DND-41 (cell line): Measurements from ENCODE around the gene CACNA1H.

Source experiments
- ATAC-seq: fragments of 200-7000 bp; cut with Tn5 transposase; 3 replicates; pipeline ENCODE4 v1.9.1; 2021; ENCODE audit warnings: low read depth; ENCODE audit not compliant: insufficient read depth
- DNase-seq: peaks from one replicate; pipeline ENCODE4 v3.0.0-alpha.2; 2020
- H2AFZ ChIP-seq: 2 replicates; pipeline ENCODE4 v1.6.0; 2012; ENCODE audit warnings: low read depth, low read length
- H3K27ac ChIP-seq: 2 replicates; pipeline ENCODE4 v1.5.1; 2012; ENCODE audit warnings: low read length, inconsistent platforms
- H3K27me3 ChIP-seq: fragments of 200-600 bp; sonication (generic); 2 replicates; pipeline ENCODE4 v1.6.0; 2012; ENCODE audit warnings: low read length, mild to moderate bottlenecking, inconsistent platforms; ENCODE audit not compliant: insufficient read depth, poor library complexity
- H3K36me3 ChIP-seq: 2 replicates; pipeline ENCODE4 v1.5.1; 2012; ENCODE audit warnings: low read length, inconsistent platforms; ENCODE audit not compliant: insufficient read depth
- H3K4me1 ChIP-seq: 2 replicates; pipeline ENCODE4 v1.5.1; 2012; ENCODE audit warnings: mild to moderate bottlenecking, low read length; ENCODE audit not compliant: insufficient read depth
- H3K4me2 ChIP-seq: 2 replicates; pipeline ENCODE4 v1.6.0; 2012; ENCODE audit warnings: mild to moderate bottlenecking, moderate library complexity, low read length, inconsistent platforms; ENCODE audit not compliant: insufficient read depth
- H3K4me3 ChIP-seq, 2 experiments: fragments of 200-600 bp in 1 of 2; shearing (Covaris generic) in 1 of 2; 2 replicates each; pipeline ENCODE4 v1.5.1; 2012 to 2016; ENCODE audit warnings: inconsistent platforms in 2 of 2, low read length in 2 of 2, mild to moderate bottlenecking in 2 of 2, low read depth in 1 of 2, moderate library complexity in 1 of 2
- H3K79me2 ChIP-seq: 2 replicates; pipeline ENCODE4 v1.6.0; 2012; ENCODE audit warnings: low read length, inconsistent platforms; ENCODE audit not compliant: insufficient read depth
- H3K9ac ChIP-seq: 2 replicates; pipeline ENCODE4 v1.6.0; 2012; ENCODE audit warnings: low read depth, mild to moderate bottlenecking, inconsistent platforms, low read length, moderate library complexity
- H3K9me3 ChIP-seq: 2 replicates; pipeline ENCODE4 v1.5.1; 2012; ENCODE audit warnings: low read length, moderate library complexity, mild to moderate bottlenecking, inconsistent platforms; ENCODE audit not compliant: insufficient read depth, severe bottlenecking
- H4K20me1 ChIP-seq: 2 replicates; pipeline ENCODE4 v1.6.0; 2012; ENCODE audit warnings: low read length; ENCODE audit not compliant: insufficient read depth
- EZH2 ChIP-seq: IDR thresholded peaks from 3 replicates; pipeline ENCODE4 v1.6.1; 2012; ENCODE audit warnings: borderline replicate concordance, low read depth, mild to moderate bottlenecking, moderate library complexity, low read length, inconsistent platforms; ENCODE audit not compliant: severe bottlenecking
- TF ChIP-seq, protein P1 (sequence below): IDR thresholded peaks from 2 replicates; pipeline ENCODE4 v1.5.1; 2012; ENCODE audit warnings: borderline replicate concordance, low read length, moderate library complexity, mild to moderate bottlenecking; ENCODE audit not compliant: poor library complexity, severe bottlenecking; ENCODE audit errors: extremely low read depth

The CACNA1H gene

DNA sequence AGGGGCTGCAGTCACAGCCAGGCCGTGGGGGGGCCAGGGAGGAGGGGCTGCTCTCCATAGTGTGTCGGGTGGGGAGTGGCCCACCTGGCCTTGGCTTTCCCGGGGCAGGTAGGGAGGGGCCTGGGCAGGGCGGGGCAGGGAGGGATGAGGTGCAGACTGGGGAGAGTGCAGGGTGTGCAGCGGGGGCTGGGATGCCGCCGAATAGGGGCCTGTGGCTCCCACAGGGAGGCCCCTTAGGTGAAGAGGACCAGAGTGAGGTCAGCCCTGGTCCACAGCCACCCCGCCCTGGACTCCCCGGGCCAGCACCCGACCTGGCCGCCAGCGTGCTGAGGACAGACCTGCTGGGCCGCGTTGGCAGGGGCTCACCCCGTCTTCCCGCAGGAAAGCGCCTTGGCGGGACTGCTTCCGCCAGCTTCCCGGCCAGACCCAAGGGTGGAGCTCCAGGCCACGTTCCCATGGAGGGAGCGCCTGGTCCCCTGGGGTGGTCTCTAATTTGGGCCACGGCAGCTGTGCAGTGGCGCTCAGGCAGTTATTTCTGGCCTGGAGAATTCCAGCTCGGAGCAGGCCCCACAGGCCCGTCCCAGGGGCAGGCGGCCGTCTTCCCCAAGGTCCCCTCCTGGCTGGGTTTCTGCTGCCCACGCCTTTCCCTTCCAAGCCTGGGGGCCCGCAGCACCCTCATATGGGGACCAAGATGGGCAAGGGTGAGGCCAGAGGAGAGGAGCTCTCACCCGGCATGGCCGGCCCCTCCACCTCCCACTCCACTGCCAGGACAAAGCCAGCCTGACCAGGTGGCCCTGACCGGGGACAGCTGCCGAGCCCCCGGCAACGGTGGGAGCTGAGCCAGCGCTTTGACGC is 27.9 kb downstream of the CACNA1H start:
- H3K27me3 ChIP-seq, result no peaks in the 10 kb centered on the region
- no peak for ATAC-seq
- DNase-seq, result no peak
- no peak overlapping the region for H3K4me3 ChIP-seq
- H3K36me3 ChIP-seq, result no peaks in the 10 kb centered on the region
- peaks cover 11% of the 10 kb centered on the region; the same call in 1 of the 2 replicates for H4K20me1 ChIP-seq
- H3K9me3 ChIP-seq, result no peaks in the 10 kb centered on the region
- no peak overlapping the region for H3K4me2 ChIP-seq
- no peak overlapping the region for H3K9ac ChIP-seq
- no peak for TF ChIP-seq EZH2
- TF ChIP-seq, protein P1, sequence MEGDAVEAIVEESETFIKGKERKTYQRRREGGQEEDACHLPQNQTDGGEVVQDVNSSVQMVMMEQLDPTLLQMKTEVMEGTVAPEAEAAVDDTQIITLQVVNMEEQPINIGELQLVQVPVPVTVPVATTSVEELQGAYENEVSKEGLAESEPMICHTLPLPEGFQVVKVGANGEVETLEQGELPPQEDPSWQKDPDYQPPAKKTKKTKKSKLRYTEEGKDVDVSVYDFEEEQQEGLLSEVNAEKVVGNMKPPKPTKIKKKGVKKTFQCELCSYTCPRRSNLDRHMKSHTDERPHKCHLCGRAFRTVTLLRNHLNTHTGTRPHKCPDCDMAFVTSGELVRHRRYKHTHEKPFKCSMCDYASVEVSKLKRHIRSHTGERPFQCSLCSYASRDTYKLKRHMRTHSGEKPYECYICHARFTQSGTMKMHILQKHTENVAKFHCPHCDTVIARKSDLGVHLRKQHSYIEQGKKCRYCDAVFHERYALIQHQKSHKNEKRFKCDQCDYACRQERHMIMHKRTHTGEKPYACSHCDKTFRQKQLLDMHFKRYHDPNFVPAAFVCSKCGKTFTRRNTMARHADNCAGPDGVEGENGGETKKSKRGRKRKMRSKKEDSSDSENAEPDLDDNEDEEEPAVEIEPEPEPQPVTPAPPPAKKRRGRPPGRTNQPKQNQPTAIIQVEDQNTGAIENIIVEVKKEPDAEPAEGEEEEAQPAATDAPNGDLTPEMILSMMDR, result no peak
- H3K79me2 ChIP-seq, result no peaks in the 10 kb centered on the region
- no peaks in the 10 kb centered on the region for H3K4me1 ChIP-seq
- H3K27ac ChIP-seq, result no peak overlapping the region
- H2AFZ ChIP-seq, result no peak overlapping the region

DNA sequence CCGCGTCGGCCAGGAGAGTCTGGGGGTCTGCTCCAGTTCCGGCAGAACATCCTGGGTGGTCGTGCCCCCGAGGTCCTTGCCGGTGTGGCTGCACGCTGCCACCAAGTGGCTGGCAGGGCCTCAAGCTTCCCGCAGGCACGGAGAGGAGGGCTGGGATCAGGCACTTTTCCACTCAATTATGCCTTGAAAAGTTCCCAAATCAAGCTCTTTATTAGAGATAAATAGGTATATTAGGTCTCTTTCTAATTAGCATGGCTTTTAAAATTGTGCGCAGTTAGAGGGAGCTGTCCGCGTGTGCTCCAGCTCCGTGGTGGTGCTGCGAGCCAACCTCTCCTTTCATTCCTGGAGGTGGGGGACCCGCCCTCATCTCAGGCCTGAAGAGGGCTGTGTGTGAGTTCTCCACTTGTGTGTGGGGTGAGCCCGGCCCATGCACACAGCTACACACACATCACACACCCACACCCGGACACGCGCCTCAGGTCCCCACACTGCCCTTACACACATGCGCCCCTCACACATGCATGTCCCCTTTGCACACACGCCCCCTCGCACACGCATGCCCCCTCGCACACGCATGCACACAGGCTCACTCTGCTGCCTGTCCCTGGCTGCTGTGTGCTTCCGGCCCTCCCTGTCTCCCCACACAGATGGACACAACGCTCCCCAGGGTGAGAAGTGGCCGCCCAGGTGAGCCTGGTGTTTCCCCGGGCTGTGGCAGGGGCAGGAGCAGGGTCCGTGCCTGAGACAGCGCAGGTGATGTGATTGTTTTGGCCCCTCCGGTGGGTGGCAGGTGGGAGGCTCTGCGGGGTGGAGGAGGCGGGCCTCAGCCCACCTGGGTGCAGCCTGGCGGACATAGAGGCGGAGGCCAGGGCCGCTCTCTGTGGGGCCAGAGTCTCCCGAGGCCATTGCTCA is 28.8 kb downstream of the CACNA1H start:
- DNase-seq, result no peak
- Histone ChIP-seq H2AFZ (no peak overlapping the region), H3K27me3 (no peaks in the 10 kb centered on the region), H3K9ac (no peak overlapping the region), H3K36me3 (no peaks in the 10 kb centered on the region), H3K9me3 (no peaks in the 10 kb centered on the region), H3K4me3 (no peak overlapping the region), H3K79me2 (no peaks in the 10 kb centered on the region), H4K20me1 (peaks cover 5% of the 10 kb centered on the region; the same call in 1 of the 2 replicates), H3K27ac (no peak overlapping the region), H3K4me1 (no peaks in the 10 kb centered on the region), H3K4me2 (no peak overlapping the region)
- ATAC-seq, result no peak
- TF ChIP-seq, protein P1, result peak; percentile 23
- TF ChIP-seq EZH2, result no peak

DNA sequence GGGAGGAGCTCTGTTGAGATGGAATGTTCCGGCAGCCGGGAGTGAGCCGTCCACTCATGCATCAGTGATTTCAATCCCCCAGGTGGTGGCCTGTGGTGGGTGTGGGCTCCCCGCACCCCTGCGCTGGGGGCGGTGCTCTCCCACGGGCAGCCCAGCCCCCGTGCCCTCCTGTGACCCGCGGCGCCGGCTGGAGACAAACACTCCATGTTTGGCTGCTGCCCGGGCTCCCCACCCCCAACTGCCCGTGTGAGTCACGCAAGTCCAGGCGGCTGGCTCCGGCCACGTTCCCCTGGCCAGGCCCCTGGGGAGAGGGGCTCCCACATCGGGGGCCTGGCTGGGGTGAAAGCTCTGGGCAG is 29.4 kb downstream of the CACNA1H start:
- no peaks in the 10 kb centered on the region for H3K27me3 ChIP-seq
- H3K4me2 ChIP-seq, result no peak overlapping the region
- H3K36me3 ChIP-seq, result no peaks in the 10 kb centered on the region
- no peaks in the 10 kb centered on the region for H3K4me1 ChIP-seq
- DNase-seq (no peak), ATAC-seq (no peak)
- no peaks in the 10 kb centered on the region for H3K79me2 ChIP-seq
- TF ChIP-seq, protein P1, result no peak
- TF ChIP-seq EZH2, result no peak
- peaks cover 5% of the 10 kb centered on the region; the same call in 1 of the 2 replicates for H4K20me1 ChIP-seq
- no peak overlapping the region for H3K9ac ChIP-seq
- no peaks in the 10 kb centered on the region for H3K9me3 ChIP-seq
- H2AFZ ChIP-seq, result no peak overlapping the region
- H3K4me3 ChIP-seq, result no peak overlapping the region
- no peak overlapping the region for H3K27ac ChIP-seq
